ENCODE data around the gene GSTM3.
"Not testable (repeated sequence)": the region's sequence is repeated elsewhere in the genome, so short reads cannot be mapped to it uniquely, and the experiment has no call there.

GSTM3 gene

GRCh38 chr1:109759513-109760334 lies 18.9 kb upstream of the GSTM3 start:
- Histone ChIP-seq H3K9ac (ENCODE audit: low read length) (no peak overlapping the region), H3K4me3 (ENCODE audit: low read length) (no peak overlapping the region), H3K4me1 (ENCODE audit: low read length) (no peaks in the 10 kb centered on the region), H3K36me3 (replicated peaks; ENCODE audit: insufficient read depth, low read length) (no peaks in the 10 kb centered on the region), H2AFZ (ENCODE audit: low read length) (no peak overlapping the region), H3K27ac (ENCODE audit: low read length) (no peak overlapping the region), H3K9me3 (replicated peaks; ENCODE audit: insufficient read depth, low read length) (no peaks in the 10 kb centered on the region), H4K20me1 (ENCODE audit: insufficient read depth, low read length) (no peaks in the 10 kb centered on the region), H3K4me2 (ENCODE audit: low read depth, low read length) (no peak overlapping the region), H3K27me3 (replicated peaks; ENCODE audit: insufficient read depth, low read length) (no peaks in the 10 kb centered on the region), H3K79me2 (ENCODE audit: low read length) (no peaks in the 10 kb centered on the region), H3F3A (ENCODE audit: insufficient read depth, low read length) (no peaks in the 10 kb centered on the region), H3K9me2 (replicated peaks; ENCODE audit: insufficient read depth, low read length) (no peaks in the 10 kb centered on the region)
- TF ChIP-seq EZH2 (optimal IDR thresholded peaks at IDR 0.05; ENCODE audit: low read depth, low read length) (no peak), CTCF (IDR thresholded peaks at IDR 0.05; ENCODE audit: low read length) (no peak), EZH2phosphoT487 (IDR thresholded peaks at IDR 0.05; ENCODE audit: low read length) (no peak)
- no peak for DNase-seq

- no peak for DNase-seq
- Histone ChIP-seq H3K9me2 (replicated peaks; ENCODE audit: insufficient read depth, low read length) (no peaks in the 10 kb centered on the region), H3K27ac (ENCODE audit: low read length) (no peak overlapping the region), H3K4me3 (ENCODE audit: low read length) (no peak overlapping the region), H3K4me1 (ENCODE audit: low read length) (no peaks in the 10 kb centered on the region), H3K36me3 (replicated peaks; ENCODE audit: insufficient read depth, low read length) (no peaks in the 10 kb centered on the region), H3F3A (ENCODE audit: insufficient read depth, low read length) (no peaks in the 10 kb centered on the region), H3K9ac (ENCODE audit: low read length) (no peak overlapping the region), H3K4me2 (ENCODE audit: low read depth, low read length) (no peak overlapping the region), H3K27me3 (replicated peaks; ENCODE audit: insufficient read depth, low read length) (no peaks in the 10 kb centered on the region), H3K79me2 (ENCODE audit: low read length) (no peaks in the 10 kb centered on the region), H2AFZ (ENCODE audit: low read length) (no peak overlapping the region), H3K9me3 (replicated peaks; ENCODE audit: insufficient read depth, low read length) (no peaks in the 10 kb centered on the region), H4K20me1 (ENCODE audit: insufficient read depth, low read length) (no peaks in the 10 kb centered on the region)
- TF ChIP-seq EZH2phosphoT487 (IDR thresholded peaks at IDR 0.05; ENCODE audit: low read length) (no peak), CTCF (IDR thresholded peaks at IDR 0.05; ENCODE audit: low read length) (no peak), EZH2 (optimal IDR thresholded peaks at IDR 0.05; ENCODE audit: low read depth, low read length) (no peak)
Observed at GRCh38 chr1:109757936-109758786, 17.3 kb upstream of the GSTM3 start.

GRCh38 chr1:109756848-109757521 lies 16.1 kb upstream of the GSTM3 start:
- no peak overlapping the region for H3K4me3 ChIP-seq (ENCODE audit: low read length)
- H3K9ac ChIP-seq (ENCODE audit: low read length), result no peak overlapping the region
- no peaks in the 10 kb centered on the region for H3K79me2 ChIP-seq (ENCODE audit: low read length)
- H3K4me1 ChIP-seq (ENCODE audit: low read length), result no peaks in the 10 kb centered on the region
- H3K27ac ChIP-seq (ENCODE audit: low read length), result no peak overlapping the region
- H3K9me3 ChIP-seq (replicated peaks; ENCODE audit: insufficient read depth, low read length), result no peaks in the 10 kb centered on the region
- H3K9me2 ChIP-seq (replicated peaks; ENCODE audit: insufficient read depth, low read length), result no peaks in the 10 kb centered on the region
- H3K4me2 ChIP-seq (ENCODE audit: low read depth, low read length), result no peak overlapping the region
- no peak overlapping the region for H2AFZ ChIP-seq (ENCODE audit: low read length)
- no peak for DNase-seq
- TF ChIP-seq EZH2phosphoT487 (IDR thresholded peaks at IDR 0.05; ENCODE audit: low read length), result no peak
- no peak for TF ChIP-seq CTCF (IDR thresholded peaks at IDR 0.05; ENCODE audit: low read length)
- TF ChIP-seq EZH2 (optimal IDR thresholded peaks at IDR 0.05; ENCODE audit: low read depth, low read length), result no peak
- H3K36me3 ChIP-seq (replicated peaks; ENCODE audit: insufficient read depth, low read length), result no peaks in the 10 kb centered on the region
- no peaks in the 10 kb centered on the region for H3F3A ChIP-seq (ENCODE audit: insufficient read depth, low read length)
- H4K20me1 ChIP-seq (ENCODE audit: insufficient read depth, low read length), result no peaks in the 10 kb centered on the region
- no peaks in the 10 kb centered on the region for H3K27me3 ChIP-seq (replicated peaks; ENCODE audit: insufficient read depth, low read length)

- not testable (repeated sequence) for DNase-seq; H3F3A ChIP-seq (ENCODE audit: insufficient read depth, low read length); H3K4me3 ChIP-seq (ENCODE audit: low read length); H3K27me3 ChIP-seq (replicated peaks; ENCODE audit: insufficient read depth, low read length); H3K27ac ChIP-seq (ENCODE audit: low read length); H3K9ac ChIP-seq (ENCODE audit: low read length); H3K4me2 ChIP-seq (ENCODE audit: low read depth, low read length); H3K36me3 ChIP-seq (replicated peaks; ENCODE audit: insufficient read depth, low read length); H2AFZ ChIP-seq (ENCODE audit: low read length); H3K9me3 ChIP-seq (replicated peaks; ENCODE audit: insufficient read depth, low read length); H3K9me2 ChIP-seq (replicated peaks; ENCODE audit: insufficient read depth, low read length); H3K4me1 ChIP-seq (ENCODE audit: low read length); H3K79me2 ChIP-seq (ENCODE audit: low read length); H4K20me1 ChIP-seq (ENCODE audit: insufficient read depth, low read length)
Observed at GRCh38 chr1:109756325-109756724, 15.5 kb upstream of the GSTM3 start.

Data from MM.1S (cell line).